Body of pancreas (tissue), 4 donors: ENCODE data around the gene SLC20A1. TPM values are rescaled to one million over a fixed set of nuclear protein-coding genes. Genes with fewer than 3 reads are reported as not detected.

Experiments used
- ATAC-seq: fragments of 150-250 bp; one replicate; pipeline ENCODE4 v1.9.1; 2016
- DNase-seq, 4 donors: peaks; one replicate each; pipeline ENCODE4 v3.0.0-alpha.2; 2019
- H3K27ac ChIP-seq, 4 donors: fragments of 200-600 bp; sonication (generic); 1 replicate in 3 of 4; 2 replicates in 1 of 4; pipeline versions ENCODE4 v1.5.1 to v1.6.1; 2016 to 2019; ENCODE audit warnings: mild to moderate bottlenecking in 1 of 4, mixed read lengths in 1 of 4, moderate library complexity in 1 of 4
- H3K27me3 ChIP-seq, 2 donors: fragments of 200-600 bp; sonication (generic); one replicate each; pipeline ENCODE4 v1.6.0; 2016; ENCODE audit warnings: mild to moderate bottlenecking in 1 of 2
- H3K36me3 ChIP-seq, 2 donors: fragments of 200-600 bp; sonication (generic); replicated peaks in 1 of 2; 2 replicates each; pipeline ENCODE4 v1.5.1; 2016; ENCODE audit warnings: low read depth in 2 of 2; ENCODE audit not compliant: insufficient read depth in 1 of 2
- H3K4me1 ChIP-seq: fragments of 200-600 bp; sonication (generic); one replicate; pipeline ENCODE4 v1.6.0; 2016
- H3K4me3 ChIP-seq, 2 donors: fragments of 200-600 bp; sonication (generic); 1 replicate in 1 of 2; 2 replicates in 1 of 2; pipeline ENCODE4 v1.5.1; 2016 to 2019
- H3K9me3 ChIP-seq, 3 donors: fragments of 200-600 bp; sonication (generic); 1 replicate in 2 of 3; 2 replicates in 1 of 3; pipeline ENCODE4 v1.5.1; 2016
- POLR2A ChIP-seq, 3 donors: fragments of 450-650 bp; IDR thresholded peaks; one replicate each; pipeline ENCODE4 v1.6.1; 2016; ENCODE audit warnings: antibody characterized with exemption in 3 of 3, mild to moderate bottlenecking in 2 of 3
- WGBS, 2 donors: methylation state at CpG; one replicate each; pipeline ENCODE4 v1.1.5; 2017; 5-methylcytosine and 5-hydroxymethylcytosine counted together
- intact Hi-C: fragments of 100-400 bp; cut with DNase I; formaldehyde crosslinking; loops from one replicate; pipeline ENCODE4 v1.15.1; 2023
- total RNA-seq, 2 donors: library from RNA; depleted of rRNA; stranded (reverse); fragments of >200 nt; gene quantifications; one replicate each; pipeline ENCODE4 v1.1.0, GENCODE V29; 2016
- TF ChIP-seq, protein P1 (sequence below), 7 experiments: fragments of 450-650 bp in 4 of 7; fragments of 200-600 bp in 3 of 7; sonication (generic) in 3 of 7; IDR thresholded peaks; one replicate each; pipeline ENCODE4 v1.5.1; 2016 to 2019; ENCODE audit warnings: antibody characterized with exemption in 7 of 7

The SLC20A1 gene
- total RNA-seq, 2 donors from 2014 or later: 20.5 to 50.1 TPM

DNA sequence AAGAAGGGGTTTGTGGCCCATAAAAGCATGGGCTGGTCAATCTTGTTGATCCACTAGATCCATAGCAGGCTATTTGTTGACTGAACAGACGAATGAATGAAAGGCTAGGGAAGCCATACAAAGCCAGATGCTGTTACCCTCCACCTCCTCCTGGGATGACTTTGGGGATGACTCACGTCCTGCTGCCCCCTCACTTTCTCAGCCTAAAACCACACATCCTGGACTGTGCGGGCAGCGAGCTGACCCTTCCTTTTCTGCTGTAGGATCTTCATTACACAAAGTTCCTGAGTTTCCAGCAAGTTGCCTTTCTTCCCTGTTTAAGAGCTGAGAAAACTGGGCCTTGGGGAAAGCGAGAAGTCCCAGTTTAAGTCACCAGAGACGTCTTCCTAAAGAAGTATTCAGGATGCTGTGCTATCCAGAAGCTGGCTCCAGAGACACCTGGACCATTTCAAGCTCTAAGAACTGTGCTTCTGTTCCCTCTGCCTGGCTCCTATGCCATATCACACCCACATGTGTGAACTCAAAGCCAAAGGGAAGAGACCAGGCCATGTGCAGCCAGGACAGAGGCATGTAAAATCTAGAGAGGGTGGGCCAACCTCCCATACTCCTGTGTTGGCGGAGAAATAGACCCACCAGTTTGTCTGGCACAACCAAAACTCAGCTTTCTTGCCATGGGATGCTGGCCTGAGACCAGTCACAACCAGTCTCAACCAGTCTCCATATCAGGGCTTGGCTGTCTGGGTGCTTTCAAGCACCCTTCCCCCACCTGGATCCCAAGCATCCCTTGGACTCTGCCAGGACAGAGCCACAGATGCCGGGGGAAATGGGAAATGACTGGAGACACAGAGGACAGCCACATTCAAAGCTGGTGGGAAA is 4.7 kb upstream of the SLC20A1 start:
- intact Hi-C loops: no loop called here
- no peaks in the 10 kb centered on the region for H3K27me3 ChIP-seq
- TF ChIP-seq POLR2A (IDR thresholded peaks at IDR 0.05): no peak
- TF ChIP-seq, protein P1, sequence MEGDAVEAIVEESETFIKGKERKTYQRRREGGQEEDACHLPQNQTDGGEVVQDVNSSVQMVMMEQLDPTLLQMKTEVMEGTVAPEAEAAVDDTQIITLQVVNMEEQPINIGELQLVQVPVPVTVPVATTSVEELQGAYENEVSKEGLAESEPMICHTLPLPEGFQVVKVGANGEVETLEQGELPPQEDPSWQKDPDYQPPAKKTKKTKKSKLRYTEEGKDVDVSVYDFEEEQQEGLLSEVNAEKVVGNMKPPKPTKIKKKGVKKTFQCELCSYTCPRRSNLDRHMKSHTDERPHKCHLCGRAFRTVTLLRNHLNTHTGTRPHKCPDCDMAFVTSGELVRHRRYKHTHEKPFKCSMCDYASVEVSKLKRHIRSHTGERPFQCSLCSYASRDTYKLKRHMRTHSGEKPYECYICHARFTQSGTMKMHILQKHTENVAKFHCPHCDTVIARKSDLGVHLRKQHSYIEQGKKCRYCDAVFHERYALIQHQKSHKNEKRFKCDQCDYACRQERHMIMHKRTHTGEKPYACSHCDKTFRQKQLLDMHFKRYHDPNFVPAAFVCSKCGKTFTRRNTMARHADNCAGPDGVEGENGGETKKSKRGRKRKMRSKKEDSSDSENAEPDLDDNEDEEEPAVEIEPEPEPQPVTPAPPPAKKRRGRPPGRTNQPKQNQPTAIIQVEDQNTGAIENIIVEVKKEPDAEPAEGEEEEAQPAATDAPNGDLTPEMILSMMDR (IDR thresholded peaks at IDR 0.05): no peak
- H3K9me3 ChIP-seq: no peaks in the 10 kb centered on the region
- DNase-seq (peak in 1 of 4 donors; percentile 32), ATAC-seq (no peak)
- H3K4me3 ChIP-seq: no peak overlapping the region
- H3K4me1 ChIP-seq: peaks cover 14% of the 10 kb centered on the region
- no peak overlapping the region for H3K27ac ChIP-seq
- WGBS, 2 donors: 70 to 83% methylated on average over 7 to 8 of the region's 8 CpGs
- H3K36me3 ChIP-seq: no peaks in the 10 kb centered on the region

DNA sequence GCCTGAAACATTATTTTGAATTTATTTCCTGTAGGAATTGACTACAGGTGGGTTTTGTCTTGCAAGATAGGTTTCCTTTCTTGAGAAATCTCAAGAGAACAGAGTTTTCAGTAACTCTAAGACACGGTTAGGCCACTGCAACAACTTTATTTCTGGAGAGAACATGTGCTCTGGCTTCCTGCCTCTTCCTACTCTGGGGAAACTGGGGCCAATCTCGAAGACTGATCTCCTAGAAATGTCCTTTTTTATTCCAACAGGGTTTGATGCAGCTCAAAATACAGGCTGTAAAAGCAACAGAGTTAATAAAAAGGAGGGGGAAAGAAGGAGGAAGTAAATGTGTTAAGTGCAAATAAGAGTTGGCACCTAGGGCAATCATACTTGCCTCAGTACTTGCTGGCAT is 4.0 kb upstream of the SLC20A1 start:
- Histone ChIP-seq H3K36me3 (no peaks in the 10 kb centered on the region), H3K27me3 (no peaks in the 10 kb centered on the region), H3K9me3 (no peaks in the 10 kb centered on the region), H3K4me3 (no peak overlapping the region), H3K4me1 (peaks cover 14% of the 10 kb centered on the region), H3K27ac (no peak overlapping the region)
- intact Hi-C loops: no loop called here
- TF ChIP-seq POLR2A (IDR thresholded peaks at IDR 0.05): no peak
- DNase-seq: no peak
- 26 to 27% methylated on average over 2 of the region's 2 CpGs for WGBS, 2 donors
- no peak for ATAC-seq

DNA sequence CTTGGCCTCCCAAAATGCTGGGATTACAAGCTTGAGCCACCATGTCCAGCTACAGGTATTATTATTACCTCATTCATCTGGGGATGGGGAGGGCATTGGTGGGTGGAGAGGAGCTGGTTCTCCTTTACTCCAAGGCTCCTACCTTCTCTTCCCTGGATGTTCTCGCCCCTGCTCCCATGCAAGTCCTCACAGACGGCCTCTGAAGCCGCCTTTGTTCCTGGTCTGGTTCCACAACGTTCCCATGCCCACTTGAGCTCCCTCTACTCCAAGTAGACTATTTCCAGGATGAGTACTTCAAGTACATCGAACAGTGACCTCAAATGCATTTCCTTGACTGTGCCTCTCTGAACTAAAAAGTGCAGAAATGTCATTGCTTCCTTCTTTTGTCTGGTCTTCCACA is 3.2 kb upstream of the SLC20A1 start:
- H3K27ac ChIP-seq: no peak overlapping the region
- DNase-seq: no peak
- no peaks in the 10 kb centered on the region for H3K36me3 ChIP-seq
- no peaks in the 10 kb centered on the region for H3K9me3 ChIP-seq
- no peaks in the 10 kb centered on the region for H3K27me3 ChIP-seq
- H3K4me1 ChIP-seq: peaks cover 23% of the 10 kb centered on the region
- ATAC-seq: no peak
- no peak overlapping the region for H3K4me3 ChIP-seq
- no peak for TF ChIP-seq POLR2A (IDR thresholded peaks at IDR 0.05)
- TF ChIP-seq, protein P1 (IDR thresholded peaks at IDR 0.05): no peak
- intact Hi-C loops: no loop called here
- WGBS, 2 donors: 86 to 87% methylated on average over 5 of the region's 5 CpGs

DNA sequence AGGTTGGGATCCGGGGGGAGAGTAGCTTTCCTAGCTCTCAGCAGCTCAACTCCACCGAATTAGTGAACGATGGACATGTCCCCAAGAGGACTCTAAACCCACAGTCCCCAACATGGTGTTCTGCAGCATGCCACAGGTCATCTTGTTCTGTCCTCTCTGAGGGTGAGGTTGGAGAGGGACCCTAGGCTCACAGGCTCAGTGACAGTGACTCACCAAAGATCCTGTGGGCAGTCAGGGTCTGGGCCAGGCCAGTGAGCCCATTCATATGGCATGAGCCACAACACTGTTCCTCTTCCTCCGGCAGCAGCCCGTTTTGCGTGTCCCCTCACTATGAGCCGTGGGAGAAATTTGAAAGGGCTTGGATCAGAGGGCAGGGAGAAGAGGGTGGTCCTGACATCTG is 2.8 kb upstream of the SLC20A1 start:
- intact Hi-C loops: no loop called here
- no peak for DNase-seq
- Histone ChIP-seq H3K9me3 (no peaks in the 10 kb centered on the region), H3K4me1 (peaks cover 27% of the 10 kb centered on the region), H3K36me3 (no peaks in the 10 kb centered on the region), H3K27ac (no peak overlapping the region), H3K4me3 (no peak overlapping the region), H3K27me3 (no peaks in the 10 kb centered on the region)
- no peak for TF ChIP-seq POLR2A (IDR thresholded peaks at IDR 0.05)
- TF ChIP-seq, protein P1 (IDR thresholded peaks at IDR 0.05): no peak
- whole genome bisulfite sequencing, 2 donors: 83 to 88% methylated on average over 7 of the region's 7 CpGs
- ATAC-seq: no peak

DNA sequence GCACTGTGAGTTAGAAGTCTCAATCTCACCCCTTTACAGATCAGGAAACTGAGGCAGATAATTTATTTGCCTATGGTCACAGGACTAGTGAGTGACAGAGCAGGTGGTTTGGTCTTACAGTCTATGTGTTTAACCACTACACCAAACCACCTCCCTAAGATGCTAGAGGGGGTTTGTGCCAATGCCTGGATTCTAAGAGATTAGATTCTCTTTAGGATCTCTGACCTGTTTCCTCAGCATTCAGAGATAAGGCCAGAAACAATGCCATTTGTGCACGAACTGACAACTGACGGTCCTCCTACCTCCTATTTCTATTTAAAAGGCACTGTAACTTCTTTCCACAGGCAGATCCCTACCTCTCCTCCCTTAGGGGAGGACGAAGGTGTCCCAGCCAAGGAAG is 2.3 kb upstream of the SLC20A1 start:
- no peaks in the 10 kb centered on the region for H3K27me3 ChIP-seq
- peaks cover 32% of the 10 kb centered on the region for H3K4me1 ChIP-seq
- 74 to 75% methylated on average over 3 of the region's 3 CpGs for WGBS, 2 donors
- TF ChIP-seq, protein P1 (IDR thresholded peaks at IDR 0.05): no peak
- TF ChIP-seq POLR2A (IDR thresholded peaks at IDR 0.05): no peak
- no peak for DNase-seq
- no peak overlapping the region for H3K4me3 ChIP-seq
- no peak for ATAC-seq
- peak overlapping the region in 3 of 4 donors; percentile 96 to 99 (median 99) for H3K27ac ChIP-seq
- no peaks in the 10 kb centered on the region for H3K36me3 ChIP-seq
- H3K9me3 ChIP-seq: no peaks in the 10 kb centered on the region
- intact Hi-C loops: no loop called here
